ENCODE measurements around the gene ATP5MK. TPM values are rescaled to one million over a fixed set of nuclear protein-coding genes. Genes with fewer than 3 reads are reported as not detected.

Gene ATP5MK
- total and polyA plus RNA-seq, 2 of the 8 experiments (the other 6 are each of a cell fraction or from before 2014, with no cell fraction given), result 280 to 312 TPM

DNA sequence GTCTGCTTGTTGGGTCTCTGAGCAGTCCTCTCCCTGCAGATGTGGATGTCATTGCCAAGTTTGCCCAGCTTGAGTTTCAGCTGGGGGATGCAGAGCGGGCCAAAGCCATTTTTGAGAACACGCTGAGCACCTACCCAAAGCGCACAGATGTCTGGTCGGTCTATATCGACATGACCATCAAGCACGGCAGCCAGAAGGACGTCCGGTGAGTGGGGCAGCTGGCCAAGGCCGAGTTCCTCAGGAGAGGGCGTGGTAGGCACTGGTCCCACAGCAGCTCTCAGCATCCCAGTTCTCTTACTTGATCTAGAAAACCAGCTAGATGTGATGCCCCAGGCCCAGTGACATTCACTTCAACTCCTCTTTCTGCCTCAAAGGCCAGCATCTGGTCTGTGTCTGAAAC lies 48.2 kb upstream of the ATP5MK start:
- POLR2A ChIA-PET (ENCODE audit: partially characterized antibody), result interaction anchor here (1.3 kb wide), 1 partner anchor 8 kb away, joined by 3 read pairs; no protein-coding TSS in a partner anchor
- CTCF ChIA-PET (ENCODE audit: partially characterized antibody), result interaction anchor here (0.9 to 4.3 kb wide), 7 partner anchors 10 to 120 kb away, joined by 3 to 21 read pairs (median 3); partner anchors contain the start of gene CALHM3
- Histone ChIP-seq H3K23me2 (ENCODE audit: low read depth, low read length) (no peaks in the 10 kb centered on the region), H2BK20ac (ENCODE audit: low read length) (no peak overlapping the region), H3K36me3 (ENCODE audit: control insufficient read depth in 2 of 4, insufficient read depth in 4 of 4, low read length in 3 of 4) (peaks cover 33 to 76% (median 67%) of the 10 kb centered on the region in 4 experiments), H3K14ac (ENCODE audit: insufficient read length) (no peak overlapping the region), H2BK5ac (ENCODE audit: low read depth, low read length) (no peak overlapping the region), H4K8ac (ENCODE audit: extremely low read depth, insufficient read depth, low read length) (no peak overlapping the region), H3K4ac (replicated peaks; ENCODE audit: insufficient read length, low read depth, low read length) (no peak overlapping the region), H2BK120ac (replicated peaks; ENCODE audit: low read depth, low read length) (no peak overlapping the region), H3K79me2 (ENCODE audit: control insufficient read depth in 1 of 2, insufficient read depth in 2 of 2, low read length in 2 of 2) (no peaks in the 10 kb centered on the region), H2BK15ac (ENCODE audit: low read length) (no peak overlapping the region), H2AFZ (ENCODE audit: low read length) (no peak overlapping the region), H3K4me2 (ENCODE audit: insufficient read depth in 1 of 2, low read depth in 2 of 2, low read length in 2 of 2) (no peak overlapping the region), H3K9ac (replicated peaks in 1 of 4; ENCODE audit: extremely low read depth in 1 of 4, low read depth in 3 of 4, low read length in 3 of 4) (no peak overlapping the region), H3K79me1 (ENCODE audit: low read depth, low read length) (no peaks in the 10 kb centered on the region; the same call in 1 of the 2 replicates), H4K20me1 (replicated peaks in 1 of 2; ENCODE audit: control insufficient read depth in 1 of 2, insufficient read depth in 2 of 2, low read length in 2 of 2) (peaks cover 3 to 11% of the 10 kb centered on the region in 2 experiments), H4K5ac (ENCODE audit: insufficient read length, low read depth, low read length) (no peak overlapping the region), H4K91ac (replicated peaks; ENCODE audit: insufficient read length, low read length) (no peak overlapping the region), H3K23ac (ENCODE audit: insufficient read length) (no peak overlapping the region), H3K4me3 (ENCODE audit: extremely low read depth in 1 of 4, insufficient read depth in 2 of 4, low read depth in 3 of 4, low read length in 4 of 4) (no peak overlapping the region), H3K56ac (replicated peaks; ENCODE audit: insufficient read length, low read depth, low read length) (no peak overlapping the region), H2AK5ac (ENCODE audit: low read depth, low read length) (no peak overlapping the region), H3K27me3 (replicated peaks in 1 of 4; ENCODE audit: control insufficient read depth in 3 of 4, extremely low read depth in 1 of 4, insufficient read depth in 3 of 4, low read length in 3 of 4) (no peaks in the 10 kb centered on the region), H3K9me3 (ENCODE audit: insufficient read depth in 2 of 2, low read depth in 1 of 2, low read length in 1 of 2) (no peaks in the 10 kb centered on the region), H3K18ac (ENCODE audit: extremely low read depth, low read length) (no peak overlapping the region), H3K27ac (ENCODE audit: low read depth, low read length) (no peak overlapping the region), H3K4me1 (replicated peaks in 1 of 4; ENCODE audit: control insufficient read depth in 3 of 4, insufficient read depth in 4 of 4, low read length in 3 of 4) (no peaks in the 10 kb centered on the region), H2BK12ac (ENCODE audit: low read depth, low read length) (no peak overlapping the region)
- no peak for DNase-seq (ENCODE audit: low read depth in 1 of 2, low spot score in 2 of 2)
- TF ChIP-seq PHF8 (conservative IDR thresholded peaks at IDR 0.05; ENCODE audit: low read depth, low read length) (no peak), NRF1 (IDR thresholded peaks at IDR 0.05; ENCODE audit: low read depth, low read length) (no peak)
- WGBS, 2 experiments (ENCODE audit: extremely low coverage in 1 of 2, insufficient coverage in 1 of 2, insufficient read length in 1 of 2, insufficient replicate concordance in 2 of 2, low coverage in 1 of 2, low lambda C conversion rate in 2 of 2, missing lambda C conversion rate in 1 of 2), result 93% methylated on average over 10 of the region's 10 CpGs; no CpG with 5 or more reads in 1 of the 2 experiments
- FAIRE-seq, result no peak

All from H1 (cell line).